Stimulated activated CD8-positive, alpha-beta memory T cell treated with anti-CD3 and anti-CD28 coated beads, Interleukin-7, amount 100 ng/mL, for 24 hours (primary cell): ENCODE results near the gene SUMO3.

Experiments used
- DNase-seq: peaks from one replicate; pipeline ENCODE4 v3.0.0-alpha.2; 2020; ENCODE audit warnings: low read depth

SUMO3 gene

DNA sequence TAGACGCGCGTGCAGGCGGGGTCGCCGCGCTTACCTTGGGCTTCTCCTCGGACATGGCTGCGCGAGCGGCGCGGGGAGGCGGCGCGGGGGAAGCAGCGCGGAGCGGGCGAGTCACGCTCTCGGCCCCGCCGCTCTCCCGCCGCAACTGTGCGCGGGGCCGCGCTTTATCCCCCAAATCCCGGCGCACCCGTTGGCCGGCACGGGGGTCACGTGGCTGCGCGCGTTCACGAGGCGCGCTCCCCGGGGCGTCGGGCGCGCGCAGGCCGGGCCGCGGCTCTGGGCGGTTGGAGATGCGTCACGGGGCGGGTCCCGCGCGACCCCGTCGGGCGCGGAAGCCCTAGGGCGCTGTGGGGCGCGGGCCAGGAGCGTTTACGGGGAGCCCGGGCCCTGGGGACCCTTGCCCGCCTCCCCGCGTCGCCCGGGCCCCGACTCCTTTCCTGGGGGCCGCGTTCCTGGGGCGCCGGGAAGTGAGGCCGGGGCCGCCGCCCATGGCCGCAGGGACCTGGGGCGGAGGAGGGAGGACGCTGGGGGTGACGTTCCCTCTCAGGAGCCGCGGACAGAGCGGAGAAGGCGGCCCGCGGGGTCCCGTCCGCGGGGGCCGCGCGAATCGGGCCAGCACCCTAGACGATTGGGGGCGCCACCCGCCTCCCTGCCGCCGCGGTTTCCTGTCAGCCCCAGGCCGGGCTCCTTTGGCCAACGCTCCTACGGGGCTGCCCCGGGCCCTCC is at the start of gene SUMO3:
TSS of gene SUMO3 (minus strand) at position 149 of the 726 bp plus-strand sequence. CDS start at position 55, 94 bp downstream.
- peak; percentile 61 for DNase-seq

DNA sequence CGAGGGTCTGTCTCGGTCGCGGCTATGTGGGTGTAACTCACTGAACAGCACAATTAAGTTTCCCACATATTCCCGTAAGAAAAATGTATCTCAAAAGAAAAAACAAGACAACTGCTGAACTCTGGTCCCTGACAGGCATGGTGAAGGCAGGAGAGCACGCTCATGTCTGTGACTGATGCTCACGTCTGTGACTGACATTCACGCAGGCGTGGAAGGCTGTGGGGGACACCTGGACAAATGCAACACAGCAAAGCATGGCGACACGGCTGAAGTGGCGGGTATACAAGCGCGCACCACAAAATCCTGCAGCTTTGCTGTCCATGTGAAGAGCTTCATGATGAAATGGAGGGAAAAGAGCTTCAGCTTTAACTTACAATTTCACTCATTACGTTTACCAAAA is 49.6 kb upstream of the SUMO3 start:
- no peak for DNase-seq

DNA sequence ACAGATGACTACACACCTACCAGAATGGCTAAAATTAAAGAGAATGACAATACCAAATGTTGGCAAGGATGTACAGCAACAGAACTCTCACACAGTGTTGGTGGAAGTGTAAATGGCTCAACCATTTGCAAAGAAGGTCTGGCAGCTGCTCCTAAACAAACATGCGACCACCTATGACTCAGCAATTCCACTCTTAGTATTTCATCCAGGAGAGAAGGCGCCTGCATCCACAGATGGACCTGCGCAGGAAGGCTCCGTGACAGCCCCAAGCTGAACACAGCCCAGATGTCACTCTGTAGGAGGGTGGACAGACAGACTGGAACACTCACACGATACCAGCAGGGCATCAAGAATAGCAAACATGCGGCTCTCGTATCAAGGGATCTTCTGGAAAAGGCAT is 48.9 kb upstream of the SUMO3 start:
- DNase-seq, result no peak

DNA sequence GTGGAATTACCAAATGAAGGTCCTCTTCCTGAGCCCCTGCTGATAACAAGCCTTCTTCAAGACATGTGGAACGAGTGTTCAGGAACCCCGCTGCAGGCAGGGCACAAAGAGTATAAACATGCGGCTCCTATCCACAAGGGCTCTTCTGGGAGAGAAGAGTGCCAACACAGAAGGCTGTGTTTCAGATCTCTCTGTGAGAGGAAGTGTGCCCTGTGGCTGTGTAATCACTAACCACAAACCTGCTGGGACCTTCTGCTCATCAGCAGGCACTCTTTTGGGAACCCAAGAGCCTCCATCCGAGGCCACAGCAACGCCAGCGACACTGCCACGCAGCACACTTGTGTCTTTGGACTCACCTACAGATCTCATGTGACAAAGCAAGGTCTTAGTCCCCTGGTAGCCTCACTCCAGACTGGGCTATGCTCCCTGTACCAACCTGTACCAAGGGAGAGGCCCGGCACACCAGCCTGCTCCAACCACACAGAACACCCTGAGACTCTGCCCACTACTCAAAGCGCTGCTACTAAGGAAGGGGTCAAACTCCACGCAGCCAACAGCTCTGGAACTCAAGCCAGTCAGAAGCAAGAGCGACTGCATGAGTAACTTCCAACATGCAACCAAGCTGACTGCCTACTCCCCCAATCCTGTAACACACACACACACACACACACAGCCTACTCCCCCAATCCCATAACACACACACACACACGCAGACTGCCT is 47.9 kb upstream of the SUMO3 start:
- DNase-seq, result no peak

DNA sequence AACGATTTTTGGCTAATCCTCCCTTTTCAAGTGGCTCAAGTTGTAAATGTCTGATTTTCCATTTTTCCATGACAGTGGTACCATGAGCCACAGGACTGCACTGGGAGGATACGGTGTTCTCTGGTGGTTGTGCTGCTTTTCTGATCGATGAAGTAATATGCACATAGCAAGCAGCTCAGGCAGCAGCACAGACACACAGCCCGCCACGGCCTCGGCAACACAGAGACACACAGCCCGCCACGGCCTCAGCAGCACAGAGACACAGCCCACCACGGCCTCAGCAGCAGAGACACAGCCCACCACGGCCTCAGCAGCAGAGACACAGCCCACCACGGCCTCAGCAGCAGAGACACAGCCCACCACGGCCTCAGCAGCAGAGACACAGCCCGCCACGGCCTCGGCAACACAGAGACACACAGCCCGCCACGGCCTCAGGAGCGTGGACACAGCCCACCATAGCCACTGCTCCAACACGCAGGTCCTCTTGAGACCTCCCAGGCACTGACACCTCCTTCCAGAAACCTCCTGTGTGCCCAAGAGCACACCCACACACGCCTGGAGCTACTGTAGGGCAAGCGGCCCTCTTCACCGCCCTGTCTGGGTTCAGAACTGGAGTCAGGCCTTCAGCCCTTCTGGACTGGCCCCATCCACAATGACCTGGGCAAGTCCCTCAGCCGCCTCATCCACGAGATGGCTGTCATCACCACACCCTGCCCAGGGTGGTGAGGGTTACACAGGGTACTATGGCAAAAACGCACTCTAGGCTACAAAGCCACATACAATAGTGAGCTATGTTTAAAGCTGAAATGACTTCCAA is 45.2 kb upstream of the SUMO3 start:
- no peak for DNase-seq

DNA sequence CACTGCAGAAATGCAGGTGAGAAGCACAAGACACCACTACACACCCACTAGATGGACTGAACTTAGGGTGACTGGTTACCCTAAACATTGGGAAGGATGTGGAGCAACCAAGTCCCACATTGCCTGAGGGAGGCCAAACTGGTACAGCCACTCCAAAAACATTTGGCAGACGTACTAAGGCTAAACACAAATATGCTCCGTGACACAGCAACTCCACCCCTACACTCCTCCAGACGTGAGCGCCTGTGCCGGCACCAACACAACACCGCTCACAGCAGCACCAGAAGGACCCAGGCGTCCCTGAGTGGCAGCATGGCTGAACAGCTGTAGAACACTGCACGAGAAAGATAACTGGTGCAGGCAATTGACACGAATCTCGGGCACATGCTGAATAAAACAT is 40.9 kb upstream of the SUMO3 start:
- DNase-seq, result no peak

DNA sequence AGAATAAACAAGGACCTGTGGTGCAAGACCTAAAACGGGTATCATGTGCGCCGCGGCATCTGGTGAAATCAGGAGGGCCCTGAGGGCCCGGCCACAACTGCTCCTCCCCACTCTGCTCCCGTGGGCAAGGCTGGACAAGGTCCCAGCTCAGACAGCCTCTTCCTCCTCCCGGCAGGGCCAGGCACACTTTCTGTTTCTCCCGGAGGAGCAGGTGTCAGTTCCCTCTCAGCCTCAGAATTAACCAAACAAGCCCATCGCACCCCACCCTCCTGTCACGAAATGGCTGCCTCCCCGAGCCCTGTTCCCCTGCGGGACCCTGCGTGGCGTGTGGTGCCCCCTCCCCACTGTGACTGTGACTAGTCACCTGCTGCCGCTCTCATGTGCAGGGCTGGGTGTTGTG is 40.4 kb upstream of the SUMO3 start:
- no peak for DNase-seq

DNA sequence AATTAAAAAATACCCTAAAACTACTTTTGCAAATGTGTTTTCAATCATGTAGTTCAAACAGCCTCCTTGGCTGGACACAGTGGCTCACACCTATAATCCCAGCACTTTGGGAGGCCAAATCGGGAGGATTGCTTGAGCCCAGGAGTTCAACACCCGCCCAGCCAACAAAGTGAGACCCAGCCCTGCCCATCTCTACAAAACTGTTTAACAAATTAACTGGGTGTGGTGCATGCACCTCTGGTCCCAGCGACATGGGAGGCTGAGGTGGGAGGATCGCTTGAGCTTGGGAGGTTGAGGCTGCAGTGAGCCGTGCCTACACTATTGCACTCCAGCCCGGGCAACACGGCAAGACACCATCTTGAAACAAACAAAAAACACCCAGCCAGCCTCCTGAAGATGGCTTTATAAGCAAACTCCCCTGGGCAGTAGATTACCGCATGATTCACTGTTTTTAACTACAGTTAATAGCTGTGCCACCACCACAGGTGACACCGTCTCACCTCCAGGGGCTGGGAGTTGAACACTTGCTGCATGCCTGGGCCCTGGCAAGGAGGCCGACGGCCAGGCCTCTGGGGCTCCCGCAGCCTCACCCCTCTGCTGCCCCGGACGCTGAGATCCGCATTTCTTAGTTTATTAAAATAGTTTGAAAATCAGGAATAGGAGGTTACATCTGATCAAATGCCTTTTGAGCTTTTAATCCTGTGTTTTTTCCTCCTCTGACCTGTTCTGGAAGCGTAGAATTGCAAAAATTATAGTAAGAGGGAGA is 39.4 kb upstream of the SUMO3 start:
- no peak for DNase-seq

DNA sequence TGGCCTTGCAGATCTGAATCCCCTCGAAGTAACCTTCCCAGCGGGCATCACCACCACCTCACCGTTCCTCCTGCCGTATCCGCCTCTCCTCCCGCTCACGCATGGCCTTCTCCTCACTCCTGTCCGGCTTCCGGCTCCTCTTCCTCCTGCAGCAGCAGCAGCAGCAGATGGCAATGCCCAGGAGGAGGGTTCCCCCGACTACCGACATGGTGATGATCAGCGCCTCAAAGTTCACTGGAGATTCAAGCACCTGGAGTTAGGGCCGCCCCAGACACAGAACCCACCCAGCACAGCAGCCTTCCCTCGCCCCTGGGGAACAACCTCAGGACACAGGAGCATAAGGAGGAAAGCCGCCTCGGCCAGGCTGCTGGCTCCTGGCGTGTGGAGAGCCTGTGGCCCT is 38.3 kb upstream of the SUMO3 start:
- DNase-seq, result no peak

DNA sequence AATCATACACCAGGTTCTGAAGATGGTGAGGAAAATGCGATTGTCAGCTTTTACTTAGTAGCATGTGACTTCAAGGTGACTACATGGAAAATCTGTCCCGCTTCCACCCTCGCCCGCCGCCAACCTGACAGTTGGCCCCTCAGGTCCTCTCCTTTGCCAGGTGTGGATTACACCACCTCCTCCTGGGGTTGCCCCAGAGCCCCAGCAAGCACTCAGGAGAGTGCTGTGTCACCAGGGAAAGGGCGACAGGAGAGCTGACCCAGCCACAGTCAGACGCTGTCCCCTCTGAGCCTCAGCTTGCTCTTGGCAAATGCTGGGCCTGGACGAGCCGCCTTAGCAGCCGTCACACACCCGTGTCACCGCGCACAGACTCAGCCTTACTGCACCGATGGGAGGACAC is 37.7 kb upstream of the SUMO3 start:
- no peak for DNase-seq

DNA sequence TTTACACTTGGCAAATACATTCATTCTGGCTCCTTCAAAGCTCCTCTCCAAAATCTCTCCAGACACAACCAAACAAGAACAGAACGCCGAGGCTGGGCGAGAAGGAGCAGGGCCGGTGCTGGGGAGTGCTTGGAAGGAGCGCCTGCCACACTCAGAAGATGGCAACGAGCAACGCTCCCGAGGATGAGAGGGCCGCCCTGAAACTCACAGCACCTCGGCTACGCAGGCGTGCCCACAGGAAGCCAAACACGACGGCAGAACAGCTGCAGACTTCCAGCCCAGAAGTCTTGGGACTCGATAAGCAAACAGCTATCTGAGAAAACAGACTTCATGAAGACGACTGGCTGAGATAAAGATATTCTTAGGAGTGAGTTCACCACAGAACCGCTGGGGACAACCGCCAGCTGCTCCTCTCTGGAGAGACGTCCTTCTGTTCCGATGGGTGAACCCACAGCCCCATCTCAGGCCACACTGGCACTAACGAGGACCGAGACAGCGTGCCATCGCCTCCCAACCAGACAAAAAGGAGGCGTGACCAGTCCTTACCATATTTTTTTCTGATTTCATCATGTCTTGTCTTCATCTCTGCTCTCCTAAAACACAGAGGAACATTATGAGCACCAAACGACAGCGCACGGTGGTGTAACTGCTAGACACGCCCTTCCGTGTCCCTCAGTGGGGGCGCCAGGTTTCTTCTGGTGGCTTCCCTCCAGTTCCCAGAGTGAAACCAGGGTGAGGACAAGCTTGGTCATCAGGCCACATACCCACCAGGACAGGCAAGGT is 37.0 kb upstream of the SUMO3 start:
- no peak for DNase-seq

DNA sequence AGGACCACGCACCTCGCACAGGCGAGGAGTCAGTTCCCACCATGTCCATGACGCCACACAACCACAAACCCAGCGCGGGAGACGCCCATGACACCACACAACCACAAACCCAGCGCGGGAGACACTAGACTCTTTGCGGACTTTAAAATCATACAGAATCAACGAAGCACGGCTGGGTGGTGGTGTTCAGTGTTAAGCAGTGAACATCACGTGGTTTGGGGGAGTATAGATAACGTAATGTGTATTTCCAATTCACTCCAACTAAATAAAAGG is 36.5 kb upstream of the SUMO3 start:
- DNase-seq, result no peak

DNA sequence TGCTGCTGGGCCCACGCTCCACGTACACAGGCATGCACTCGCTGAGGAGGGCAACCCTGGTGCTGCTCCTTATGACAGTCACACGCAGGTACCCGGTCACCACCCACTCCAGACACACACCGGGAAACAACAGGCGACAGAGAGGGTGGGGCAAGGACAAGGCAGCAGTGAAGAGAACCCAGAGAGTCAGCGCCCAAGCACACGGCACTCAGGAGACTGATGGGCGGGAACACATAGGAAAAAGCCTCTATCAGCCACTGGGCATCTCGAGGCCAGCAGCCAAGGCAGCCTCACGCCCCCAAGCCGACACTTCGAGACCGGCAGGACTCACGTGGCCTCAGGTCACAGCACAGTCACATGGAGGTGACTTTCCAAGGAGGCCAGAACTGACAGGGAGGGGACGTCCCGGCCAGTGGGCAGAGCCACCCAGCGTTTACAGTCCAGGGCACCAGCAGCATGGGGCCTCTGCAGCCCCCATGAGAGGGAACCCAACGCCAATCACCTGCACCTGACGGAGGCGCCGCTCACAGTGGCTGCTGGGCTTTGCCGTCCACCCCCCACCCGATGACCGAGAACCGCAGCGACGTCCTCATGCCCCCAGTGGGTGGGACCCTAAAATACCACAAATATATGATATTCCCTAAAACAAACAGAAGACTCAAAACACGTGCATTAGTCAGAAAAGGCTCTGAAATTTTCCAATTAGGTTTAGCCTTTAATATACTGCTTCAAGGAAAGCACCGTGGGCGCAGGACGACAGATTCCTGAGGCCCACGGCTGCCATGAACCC is 35.9 kb upstream of the SUMO3 start:
- no peak for DNase-seq

DNA sequence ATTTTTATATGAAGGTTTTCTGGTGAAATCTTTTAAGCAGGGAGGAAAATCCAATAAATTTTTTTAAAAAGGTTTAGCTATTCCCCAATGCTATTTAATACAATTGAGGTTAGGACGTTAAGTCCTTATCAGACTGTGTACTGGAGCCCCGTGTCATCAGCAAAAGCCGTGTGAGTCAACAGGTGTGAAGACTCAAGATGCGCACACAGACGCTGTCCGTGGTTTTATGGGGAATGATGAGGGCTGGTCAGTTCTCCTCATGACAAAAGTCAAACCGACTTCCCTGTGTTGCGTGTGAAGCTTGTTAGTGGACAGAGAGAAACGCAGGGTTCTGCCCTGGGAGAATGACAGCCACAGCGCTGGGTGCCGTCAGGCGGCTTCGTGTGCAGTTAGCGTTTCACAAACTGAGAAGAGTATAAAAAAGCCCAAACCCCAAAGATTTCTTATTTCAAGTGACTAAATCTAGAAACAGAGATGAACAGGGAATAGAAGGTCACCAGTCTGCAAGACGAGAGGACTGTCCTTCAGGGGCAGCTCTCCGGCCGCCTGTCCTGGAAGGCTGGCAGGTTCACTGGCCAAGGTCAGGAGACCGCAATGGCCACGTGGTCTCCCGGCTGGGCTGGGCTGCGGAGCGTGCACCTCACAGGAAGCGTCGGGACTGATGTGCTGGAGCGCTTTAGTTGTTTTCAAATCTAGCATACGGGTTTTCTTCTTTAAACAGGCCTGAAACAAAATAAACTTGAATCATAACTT is 33.2 kb upstream of the SUMO3 start:
- no peak for DNase-seq

DNA sequence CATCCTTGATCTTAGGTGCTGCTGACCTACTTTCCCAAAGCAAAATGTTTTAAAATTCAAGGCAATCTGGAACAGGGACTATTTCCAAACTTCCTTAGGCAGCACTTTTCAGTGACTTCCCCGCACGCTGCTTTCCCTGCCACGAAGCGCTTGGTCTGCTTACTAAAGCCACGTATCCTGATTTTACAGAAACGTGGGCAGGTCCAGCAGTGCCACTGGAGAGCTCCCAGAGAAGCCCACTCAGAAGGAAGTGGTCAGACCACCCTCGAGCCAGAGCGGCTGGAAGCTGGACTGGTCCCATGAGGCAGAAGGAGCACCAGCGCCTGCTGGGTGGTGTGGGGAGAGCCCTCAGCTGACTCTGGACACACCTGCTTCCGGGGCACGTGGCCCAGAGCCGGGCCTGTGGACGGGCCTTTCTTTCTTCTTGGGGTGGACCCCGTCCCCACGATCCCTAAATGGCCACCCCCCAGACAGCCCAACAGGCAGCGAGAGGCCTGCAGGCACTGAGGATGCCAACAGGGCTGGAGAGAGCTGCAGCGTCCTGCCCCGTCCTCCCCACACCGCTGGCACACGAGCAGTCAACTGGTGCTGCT is 32.4 kb upstream of the SUMO3 start:
- DNase-seq, result no peak

DNA sequence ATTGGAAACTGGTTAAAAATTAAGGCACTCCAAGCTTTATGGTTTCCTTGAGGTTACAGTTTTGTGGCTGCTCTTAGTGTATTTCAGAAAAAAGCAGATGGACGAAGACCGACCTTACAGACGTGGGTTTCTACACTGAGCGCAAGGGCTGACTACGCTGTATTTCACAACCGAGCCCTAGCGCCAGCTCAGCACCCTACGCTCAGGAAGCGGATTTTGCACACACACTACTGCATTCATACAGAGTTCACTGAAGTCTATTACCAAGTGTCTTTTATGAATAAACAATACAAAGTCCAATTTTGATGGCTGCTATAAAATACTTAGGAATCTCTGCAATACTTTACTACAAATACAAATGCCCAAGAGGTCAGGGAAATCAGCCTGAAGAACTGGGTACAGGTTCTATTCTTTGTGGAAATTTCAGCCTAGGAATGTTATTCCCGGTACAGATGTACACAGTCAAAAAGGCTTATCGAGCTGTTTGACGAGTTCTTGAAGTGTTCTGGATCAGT is 31.8 kb upstream of the SUMO3 start:
- DNase-seq, result no peak

DNA sequence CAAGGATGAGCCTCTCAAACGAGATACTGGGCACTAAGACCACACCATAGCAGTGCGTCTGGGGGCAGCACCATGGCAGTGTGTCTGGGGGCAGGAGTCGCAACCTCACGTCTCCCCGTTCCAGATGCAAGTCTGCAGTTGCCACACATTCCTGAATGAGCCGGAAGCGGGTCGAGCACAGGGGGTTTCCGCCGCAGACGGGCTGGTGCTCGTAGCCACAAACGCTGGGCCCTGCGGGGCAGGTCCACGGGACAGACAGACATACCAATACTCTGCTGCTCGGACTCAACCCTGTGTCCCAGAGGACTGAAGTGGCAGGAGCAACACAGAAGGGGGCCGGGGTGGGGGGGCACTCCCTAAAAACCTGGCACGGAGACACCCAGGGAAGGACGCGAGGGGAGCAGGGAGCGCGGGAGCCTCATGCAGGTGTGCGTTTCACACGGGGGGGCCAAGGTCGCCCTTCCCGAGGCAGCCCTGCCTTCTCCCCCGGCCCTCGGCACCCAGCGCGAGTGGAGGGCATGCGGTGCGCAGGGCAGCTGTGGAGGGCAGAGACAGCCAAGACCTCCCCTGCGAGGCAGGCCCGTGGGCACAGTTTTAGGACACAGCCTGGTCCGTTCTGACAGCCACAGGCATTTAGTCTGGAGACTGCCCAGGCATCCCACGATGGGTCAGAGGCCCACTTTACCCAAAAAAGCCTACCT is 31.1 kb upstream of the SUMO3 start:
- no peak for DNase-seq

DNA sequence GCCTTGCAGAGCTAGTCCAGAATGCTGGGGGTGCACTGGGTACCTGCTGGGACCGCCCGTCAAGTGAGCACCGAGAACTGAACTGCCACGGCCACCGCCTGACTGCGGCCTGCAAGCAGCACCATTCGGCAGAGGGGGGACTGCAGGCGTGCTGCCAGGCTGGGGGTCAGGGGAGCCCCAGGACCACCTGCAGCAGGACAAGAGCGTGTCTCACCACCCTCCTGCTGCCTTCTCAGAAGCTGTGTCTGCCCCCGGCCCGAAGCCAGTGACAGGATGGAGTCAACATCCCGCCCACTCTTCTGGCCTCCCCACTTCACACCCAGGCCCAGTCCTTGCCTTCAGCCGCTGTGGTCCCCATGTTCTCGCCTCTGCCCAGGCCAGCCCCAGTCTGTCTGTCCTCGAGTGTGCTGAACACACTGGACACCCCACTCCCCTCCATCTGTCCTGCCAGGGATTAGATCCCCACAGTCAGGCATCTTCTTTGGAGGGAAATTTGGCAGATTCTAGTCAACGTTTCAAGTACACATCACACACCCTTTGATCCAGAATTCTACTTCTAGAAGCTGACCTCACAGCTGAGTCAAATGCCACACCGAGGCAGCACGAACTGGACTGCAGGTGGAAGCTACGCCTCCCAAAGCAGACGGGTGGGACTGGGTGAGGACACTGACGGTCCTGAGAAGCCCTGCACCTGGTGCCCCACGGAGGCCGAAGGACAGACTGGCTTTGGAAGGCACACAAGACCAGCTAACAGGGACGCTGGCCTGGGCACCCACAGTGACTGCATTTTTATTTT is 29.6 kb upstream of the SUMO3 start:
- DNase-seq, result no peak
